ENCODE measurements around the gene SUSD3.

The SUSD3 gene

DNA sequence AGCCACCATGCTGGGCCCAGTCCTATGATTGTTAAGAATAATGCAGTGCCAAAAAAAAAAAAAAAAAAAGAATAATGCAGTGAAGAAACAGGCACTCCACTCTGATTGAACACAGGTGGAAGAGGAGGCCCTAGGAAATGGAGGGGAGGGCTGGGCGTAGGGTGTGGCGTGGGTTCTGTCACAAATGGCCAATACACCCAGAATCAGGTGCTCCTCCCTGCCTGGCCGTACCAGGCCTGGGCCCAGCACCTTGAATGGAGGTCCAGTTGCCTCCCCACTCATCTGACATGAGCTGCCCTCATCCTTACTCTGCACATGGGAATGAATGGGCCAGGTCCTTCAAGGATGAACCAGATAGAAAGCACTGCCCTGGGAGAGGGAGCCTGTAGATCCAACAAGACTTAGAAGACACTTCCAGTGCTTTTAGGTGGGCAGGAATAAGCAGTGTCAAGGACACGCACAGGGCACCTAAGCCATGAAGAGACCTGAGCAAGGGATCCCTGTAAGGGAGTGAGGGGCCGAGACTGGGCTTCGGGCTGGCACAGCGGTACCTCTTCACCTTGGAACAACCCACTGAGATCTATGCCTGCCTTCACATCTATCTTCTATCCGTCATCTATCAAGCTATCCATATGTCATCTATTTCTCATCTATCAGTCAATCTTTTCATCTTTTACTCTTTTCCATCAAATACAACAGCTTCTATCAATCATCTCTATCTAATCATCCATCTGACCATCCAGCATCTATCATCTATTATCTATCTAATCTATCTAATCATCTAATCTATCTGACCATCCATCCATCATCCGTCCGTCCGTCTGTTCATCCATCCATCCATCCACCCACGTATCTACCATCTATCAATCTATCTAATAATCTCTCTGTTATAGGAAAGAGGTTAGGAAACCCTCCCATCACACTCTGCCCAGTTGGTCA lies 59.7 kb downstream of the SUSD3 start:
- H3K36me3 Mint-ChIP-seq (ENCODE audit: low read depth): no peaks in the 10 kb centered on the region
- H3K27me3 Mint-ChIP-seq (ENCODE audit: low read depth): no peaks in the 10 kb centered on the region
- no peak for TF ChIP-seq CTCF (IDR thresholded peaks at IDR 0.05; ENCODE audit: unreplicated experiment in 3 of 3)
- no peak overlapping the region for H3K4me3 Mint-ChIP-seq
- no peaks in the 10 kb centered on the region for H3K9me3 Mint-ChIP-seq
- peaks cover 9% of the 10 kb centered on the region for H3K4me1 Mint-ChIP-seq
- H3K27ac Mint-ChIP-seq: no peak overlapping the region

GRCh38 chr9:93118863-93119702 lies 60.6 kb downstream of the SUSD3 start:
- no peak for TF ChIP-seq CTCF (IDR thresholded peaks at IDR 0.05; ENCODE audit: unreplicated experiment in 3 of 3)
- Mint-ChIP-seq H3K4me1 (peaks cover 9% of the 10 kb centered on the region), H3K27me3 (ENCODE audit: low read depth) (no peaks in the 10 kb centered on the region), H3K9me3 (no peaks in the 10 kb centered on the region), H3K27ac (no peak overlapping the region), H3K4me3 (no peak overlapping the region), H3K36me3 (ENCODE audit: low read depth) (no peaks in the 10 kb centered on the region)

DNA sequence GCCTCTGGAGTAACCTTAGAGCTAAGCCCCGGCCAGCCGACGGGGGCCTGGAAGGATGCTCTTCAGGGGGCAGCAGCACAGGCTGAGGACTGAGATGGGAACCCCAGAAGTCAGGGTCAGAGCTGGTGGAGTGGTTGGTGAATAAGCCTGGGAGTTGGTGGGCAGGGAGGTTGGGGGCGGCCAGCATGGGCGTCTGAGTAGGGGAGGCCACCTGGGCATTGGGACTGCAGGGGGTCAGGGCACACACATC lies 61.1 kb downstream of the SUSD3 start:
- Mint-ChIP-seq H3K36me3 (ENCODE audit: low read depth) (peaks cover under 1% of the 10 kb centered on the region), H3K27ac (no peak overlapping the region), H3K27me3 (ENCODE audit: low read depth) (no peaks in the 10 kb centered on the region), H3K9me3 (no peaks in the 10 kb centered on the region), H3K4me3 (no peak overlapping the region), H3K4me1 (peaks cover 9% of the 10 kb centered on the region)
- no peak for TF ChIP-seq CTCF (IDR thresholded peaks at IDR 0.05; ENCODE audit: unreplicated experiment in 3 of 3)

GRCh38 chr9:93119953-93120845 lies 61.7 kb downstream of the SUSD3 start:
- Mint-ChIP-seq H3K4me3 (no peak overlapping the region), H3K36me3 (ENCODE audit: low read depth) (peaks cover 4% of the 10 kb centered on the region), H3K9me3 (no peaks in the 10 kb centered on the region), H3K27me3 (ENCODE audit: low read depth) (no peaks in the 10 kb centered on the region), H3K27ac (peak overlapping the region in 2 of 3 experiments; percentile 2 to 23), H3K4me1 (peaks cover 9% of the 10 kb centered on the region)
- TF ChIP-seq CTCF (IDR thresholded peaks at IDR 0.05; ENCODE audit: unreplicated experiment in 3 of 3): peak in 1 of 3 experiments; percentile 20

DNA sequence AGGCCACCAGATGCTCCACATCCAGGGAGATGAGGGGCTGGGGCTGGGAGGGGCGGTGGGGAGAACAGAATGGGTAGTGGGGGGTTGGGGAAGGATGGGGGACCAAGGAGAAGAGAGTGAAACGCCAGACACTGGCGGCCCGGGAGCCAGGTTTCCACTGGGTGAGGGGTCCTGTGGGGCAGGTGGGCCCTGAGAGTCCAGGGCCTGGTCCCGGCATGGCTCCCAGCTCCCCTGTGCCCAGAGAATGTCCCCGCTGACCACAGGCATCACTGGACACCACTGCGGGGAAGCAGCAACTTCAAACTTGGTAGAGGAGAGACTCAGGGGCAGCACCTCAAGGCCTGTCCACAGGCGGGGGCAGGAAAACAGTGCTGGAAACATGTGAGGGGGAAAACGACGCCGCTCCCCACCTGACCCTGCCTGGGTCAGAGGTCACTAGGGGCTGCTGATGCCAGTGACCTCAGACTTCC lies 62.4 kb downstream of the SUSD3 start:
- Mint-ChIP-seq H3K27ac (no peak overlapping the region), H3K4me3 (no peak overlapping the region), H3K4me1 (peaks cover 9% of the 10 kb centered on the region), H3K27me3 (ENCODE audit: low read depth) (no peaks in the 10 kb centered on the region), H3K9me3 (no peaks in the 10 kb centered on the region), H3K36me3 (ENCODE audit: low read depth) (peaks cover 4% of the 10 kb centered on the region)
- no peak for TF ChIP-seq CTCF (IDR thresholded peaks at IDR 0.05; ENCODE audit: unreplicated experiment in 3 of 3)
